Measurements from ENCODE around the gene AIG1. TPM values are rescaled to one million over a fixed set of nuclear protein-coding genes. Genes with fewer than 3 reads are reported as not detected.

AIG1 gene
- total RNA-seq, 2 donors from 2014 or later = 32.9 to 53.6 TPM

DNA sequence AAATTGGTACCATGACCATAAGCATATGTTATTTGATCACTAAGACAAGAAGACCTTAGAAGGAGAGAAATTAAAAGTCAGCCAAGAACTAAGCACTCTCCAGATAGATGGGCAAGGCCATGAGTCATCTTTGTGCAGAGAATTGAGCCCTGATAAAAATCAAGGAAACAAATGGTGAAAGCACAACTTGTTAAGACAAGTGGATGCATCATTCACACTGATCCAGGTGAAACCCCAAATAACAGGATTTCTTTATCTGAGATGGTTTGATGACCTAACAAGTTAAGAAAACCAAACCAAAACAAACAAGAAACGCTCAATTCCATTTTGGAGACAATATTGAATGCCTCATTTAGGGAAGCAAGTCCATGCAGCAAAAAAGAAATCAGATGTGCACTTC is 268.2 kb downstream of the AIG1 start:
- Histone ChIP-seq H3K4me3 (no peak overlapping the region), H3K36me3 (peaks cover under 1% of the 10 kb centered on the region), H3K27ac (no peak overlapping the region), H3K27me3 (replicated peaks; ENCODE audit: insufficient read depth) (no peaks in the 10 kb centered on the region), H3K4me1 (ENCODE audit: control insufficient read depth in 1 of 2, low read depth in 2 of 2) (no peaks in the 10 kb centered on the region), H3K9me3 (no peaks in the 10 kb centered on the region)
- TF ChIP-seq, protein P1, sequence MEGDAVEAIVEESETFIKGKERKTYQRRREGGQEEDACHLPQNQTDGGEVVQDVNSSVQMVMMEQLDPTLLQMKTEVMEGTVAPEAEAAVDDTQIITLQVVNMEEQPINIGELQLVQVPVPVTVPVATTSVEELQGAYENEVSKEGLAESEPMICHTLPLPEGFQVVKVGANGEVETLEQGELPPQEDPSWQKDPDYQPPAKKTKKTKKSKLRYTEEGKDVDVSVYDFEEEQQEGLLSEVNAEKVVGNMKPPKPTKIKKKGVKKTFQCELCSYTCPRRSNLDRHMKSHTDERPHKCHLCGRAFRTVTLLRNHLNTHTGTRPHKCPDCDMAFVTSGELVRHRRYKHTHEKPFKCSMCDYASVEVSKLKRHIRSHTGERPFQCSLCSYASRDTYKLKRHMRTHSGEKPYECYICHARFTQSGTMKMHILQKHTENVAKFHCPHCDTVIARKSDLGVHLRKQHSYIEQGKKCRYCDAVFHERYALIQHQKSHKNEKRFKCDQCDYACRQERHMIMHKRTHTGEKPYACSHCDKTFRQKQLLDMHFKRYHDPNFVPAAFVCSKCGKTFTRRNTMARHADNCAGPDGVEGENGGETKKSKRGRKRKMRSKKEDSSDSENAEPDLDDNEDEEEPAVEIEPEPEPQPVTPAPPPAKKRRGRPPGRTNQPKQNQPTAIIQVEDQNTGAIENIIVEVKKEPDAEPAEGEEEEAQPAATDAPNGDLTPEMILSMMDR (IDR thresholded peaks at IDR 0.05) = no peak
- no peak for DNase-seq (ENCODE audit: low spot score)
- no peak for ATAC-seq (ENCODE audit: insufficient number of reproducible peaks, low FRiP score, low read depth)

DNA sequence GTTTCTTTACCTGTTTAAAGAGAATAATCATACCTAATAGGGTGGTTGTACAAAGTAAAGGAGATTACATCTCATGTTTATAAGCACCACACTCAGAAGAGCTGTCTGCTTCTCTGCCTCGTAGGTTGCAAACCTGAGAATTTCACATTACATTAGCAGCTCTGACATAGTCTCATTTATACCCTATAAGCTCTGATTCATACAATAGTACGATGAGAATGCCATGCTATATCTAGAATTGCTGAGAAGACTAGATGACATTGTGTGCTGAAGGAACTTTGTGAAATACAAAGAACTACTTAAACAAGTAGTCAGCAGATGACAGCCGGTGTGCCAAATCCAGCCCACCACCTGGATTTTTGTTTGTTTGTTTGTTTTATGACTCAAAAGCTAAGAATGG is 268.6 kb downstream of the AIG1 start:
- Histone ChIP-seq H3K27ac (no peak overlapping the region), H3K4me3 (no peak overlapping the region), H3K9me3 (no peaks in the 10 kb centered on the region), H3K36me3 (peaks cover 3% of the 10 kb centered on the region), H3K4me1 (ENCODE audit: control insufficient read depth in 1 of 2, low read depth in 2 of 2) (no peaks in the 10 kb centered on the region), H3K27me3 (replicated peaks; ENCODE audit: insufficient read depth) (no peaks in the 10 kb centered on the region)
- no peak for DNase-seq (ENCODE audit: low spot score)
- TF ChIP-seq, protein P1 (IDR thresholded peaks at IDR 0.05) = no peak
- ATAC-seq (ENCODE audit: insufficient number of reproducible peaks, low FRiP score, low read depth) = no peak

DNA sequence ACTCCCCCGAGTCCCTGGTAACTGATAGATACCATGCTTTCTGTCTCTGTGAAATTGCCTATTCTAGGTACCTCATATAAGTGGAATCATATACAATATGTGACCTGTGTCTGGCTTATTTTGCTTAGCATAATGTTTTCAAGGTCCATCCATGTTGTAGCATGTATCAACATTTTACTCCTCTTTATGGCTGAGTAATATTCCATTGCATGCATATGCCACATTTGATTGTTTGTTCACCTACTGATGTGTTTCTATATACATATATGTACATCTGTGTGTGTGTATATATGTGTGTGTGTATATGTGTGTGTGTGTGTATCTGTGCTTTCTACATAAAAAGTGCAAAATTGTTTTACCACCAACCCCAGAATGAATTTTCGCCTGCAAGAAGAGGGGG is 270.7 kb downstream of the AIG1 start:
- Histone ChIP-seq H3K9me3 (no peaks in the 10 kb centered on the region), H3K27ac (no peak overlapping the region), H3K4me3 (no peak overlapping the region), H3K36me3 (peaks cover 3% of the 10 kb centered on the region), H3K4me1 (ENCODE audit: control insufficient read depth in 1 of 2, low read depth in 2 of 2) (no peaks in the 10 kb centered on the region), H3K27me3 (replicated peaks; ENCODE audit: insufficient read depth) (no peaks in the 10 kb centered on the region)
- no peak for ATAC-seq (ENCODE audit: insufficient number of reproducible peaks, low FRiP score, low read depth)
- no peak for DNase-seq (ENCODE audit: low spot score)
- TF ChIP-seq, protein P1 (IDR thresholded peaks at IDR 0.05) = no peak

DNA sequence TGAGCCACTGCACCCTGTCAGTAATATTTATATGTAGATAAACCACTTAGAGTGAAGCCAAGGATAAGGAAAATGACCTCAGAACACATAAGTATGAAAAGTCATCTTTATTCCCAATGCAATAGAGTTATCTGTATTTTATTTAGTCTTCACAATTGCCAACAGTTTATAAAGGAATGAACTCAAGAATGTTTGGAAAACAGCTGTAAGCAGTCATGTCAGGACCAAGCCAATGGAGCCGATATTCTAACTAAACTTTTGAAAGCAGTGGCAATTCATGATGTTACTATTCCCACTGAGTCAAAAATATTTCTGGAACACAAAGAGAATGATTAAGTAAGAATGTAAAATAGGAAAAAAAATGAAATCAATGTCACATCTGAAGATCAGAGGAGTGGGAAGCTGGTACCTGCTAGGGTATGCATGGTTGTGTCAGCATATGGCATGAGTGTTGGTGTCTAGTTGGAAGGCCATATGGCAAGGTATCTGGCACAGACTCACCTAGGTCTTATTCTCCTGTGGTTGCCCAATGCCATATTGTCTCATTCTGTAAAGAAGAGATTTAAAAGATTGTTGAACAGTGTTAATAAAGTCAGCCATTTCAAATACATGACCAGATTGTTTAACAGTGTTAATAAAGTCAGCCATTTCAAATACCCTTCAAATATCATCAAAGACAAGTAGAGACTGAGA is 271.6 kb downstream of the AIG1 start:
- ATAC-seq (ENCODE audit: insufficient number of reproducible peaks, low FRiP score, low read depth) = no peak

DNA sequence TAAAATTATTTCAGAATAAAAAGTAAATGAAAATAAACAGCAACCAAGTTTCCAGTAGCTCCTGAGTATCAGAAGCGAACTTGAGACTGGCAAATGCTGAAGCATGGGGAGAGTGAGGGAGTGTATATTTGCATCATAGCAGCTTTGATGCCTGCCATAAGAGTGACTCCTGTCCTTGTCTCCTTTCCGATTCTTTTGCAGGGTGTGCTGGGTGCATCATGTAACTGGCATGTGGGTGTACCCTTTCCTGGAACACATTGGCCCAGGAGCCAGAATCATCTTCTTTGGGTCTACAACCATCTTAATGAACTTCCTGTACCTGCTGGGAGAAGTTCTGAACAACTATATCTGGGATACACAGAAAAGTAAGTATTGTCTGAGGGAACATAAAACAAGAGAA is 272.4 kb downstream of the AIG1 start:
- ATAC-seq (ENCODE audit: insufficient number of reproducible peaks, low FRiP score, low read depth) (no peak), DNase-seq (ENCODE audit: low spot score) (no peak)
- Histone ChIP-seq H3K36me3 (peaks cover 3% of the 10 kb centered on the region), H3K27me3 (replicated peaks; ENCODE audit: insufficient read depth) (no peaks in the 10 kb centered on the region), H3K9me3 (no peaks in the 10 kb centered on the region), H3K4me3 (no peak overlapping the region), H3K4me1 (ENCODE audit: control insufficient read depth in 1 of 2, low read depth in 2 of 2) (peaks cover 0 to 1% of the 10 kb centered on the region in 2 donors), H3K27ac (no peak overlapping the region)
- TF ChIP-seq, protein P1 (IDR thresholded peaks at IDR 0.05) = no peak

More for the DNA sequence above, 271.6 kb downstream of the AIG1 start:
- H3K9me3 ChIP-seq = no peaks in the 10 kb centered on the region
- no peak for DNase-seq (ENCODE audit: low spot score)
- H3K27ac ChIP-seq = no peak overlapping the region
- no peaks in the 10 kb centered on the region for H3K4me1 ChIP-seq (ENCODE audit: control insufficient read depth in 1 of 2, low read depth in 2 of 2)
- TF ChIP-seq, protein P1 (IDR thresholded peaks at IDR 0.05) = no peak
- H3K4me3 ChIP-seq = no peak overlapping the region
- H3K36me3 ChIP-seq = peaks cover 3% of the 10 kb centered on the region
- H3K27me3 ChIP-seq (replicated peaks; ENCODE audit: insufficient read depth) = no peaks in the 10 kb centered on the region

Data from thoracic aorta (tissue), 2 donors.